ENCODE measurements around the gene TMEM43. TPM values are rescaled to one million over a fixed set of nuclear protein-coding genes. Genes with fewer than 3 reads are reported as not detected.

Gene TMEM43
- total and polyA plus RNA-seq, 10 of the 15 experiments (the other 5 are each of a cell fraction or from before 2014, with no cell fraction given), result 7.2 to 33.0 (median 18.5) TPM

DNA sequence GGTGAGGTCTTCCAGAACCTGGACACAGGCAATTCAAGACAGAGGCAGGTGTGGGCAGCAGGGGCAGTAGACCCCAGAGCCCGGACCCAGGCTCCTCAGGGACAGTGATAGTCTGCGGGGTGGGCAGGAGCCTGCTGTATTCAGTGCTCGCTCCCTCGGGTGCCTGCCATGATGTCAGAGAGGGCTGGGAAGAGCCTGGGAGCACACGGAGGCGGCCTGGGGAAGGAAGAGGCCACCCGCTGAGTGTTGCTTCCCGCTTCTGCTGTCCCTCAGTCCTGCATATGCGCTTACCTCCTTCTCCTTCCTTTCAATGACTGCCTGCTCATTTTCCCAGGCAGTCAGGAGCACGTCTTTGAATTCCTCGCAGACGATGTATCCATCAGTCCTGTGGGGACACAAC lies 22.8 kb downstream of the TMEM43 start:
- H3K79me2 ChIP-seq (ENCODE audit: control insufficient read depth, insufficient read depth, low read length), result no peaks in the 10 kb centered on the region
- peaks cover 16% of the 10 kb centered on the region for H3K4me1 ChIP-seq (ENCODE audit: control insufficient read depth, insufficient read depth, low read length)
- no peak overlapping the region for H3K9ac ChIP-seq (ENCODE audit: control insufficient read depth, insufficient read depth, low read length)
- H4K20me1 ChIP-seq (ENCODE audit: control insufficient read depth, insufficient read depth), result no peaks in the 10 kb centered on the region
- ChIA-PET SMC1A (ENCODE audit: uncharacterized antibody, unreplicated experiment) (no interaction called here), CTCF (no interaction called here), POLR2A (no interaction called here), RAD21 (ENCODE audit: unreplicated experiment) (no interaction called here)
- BruUV-seq (replicated peaks), result no TSS peak
- DNase-seq (ENCODE audit: low read depth, low spot score) (no peak), ATAC-seq (no peak), FAIRE-seq (no peak)
- H2AFZ ChIP-seq (ENCODE audit: control insufficient read depth, low read depth, low read length), result no peak overlapping the region
- H3K36me3 ChIP-seq (ENCODE audit: control insufficient read depth in 2 of 2, insufficient read depth in 2 of 2, low read length in 1 of 2), result peaks cover 9 to 10% of the 10 kb centered on the region in 2 experiments
- no peak overlapping the region for H3K4me3 ChIP-seq
- no peaks in the 10 kb centered on the region for H3K27me3 ChIP-seq (replicated peaks in 1 of 2; ENCODE audit: control insufficient read depth in 2 of 2, insufficient read depth in 2 of 2, low read length in 1 of 2)
- intact Hi-C loops (cut with micrococcal nuclease; ENCODE audit: unreplicated experiment), result no loop called here
- H3K9me3 ChIP-seq (replicated peaks; ENCODE audit: control insufficient read depth, insufficient read depth, low read length), result no peaks in the 10 kb centered on the region
- in situ Hi-C loops (cut with MboI), result no loop called here
- WGBS (ENCODE audit: insufficient coverage, insufficient replicate concordance, low lambda C conversion rate, missing lambda C conversion rate), result 97% methylated on average over 12 of the region's 12 CpGs
- TF ChIP-seq, protein P1, sequence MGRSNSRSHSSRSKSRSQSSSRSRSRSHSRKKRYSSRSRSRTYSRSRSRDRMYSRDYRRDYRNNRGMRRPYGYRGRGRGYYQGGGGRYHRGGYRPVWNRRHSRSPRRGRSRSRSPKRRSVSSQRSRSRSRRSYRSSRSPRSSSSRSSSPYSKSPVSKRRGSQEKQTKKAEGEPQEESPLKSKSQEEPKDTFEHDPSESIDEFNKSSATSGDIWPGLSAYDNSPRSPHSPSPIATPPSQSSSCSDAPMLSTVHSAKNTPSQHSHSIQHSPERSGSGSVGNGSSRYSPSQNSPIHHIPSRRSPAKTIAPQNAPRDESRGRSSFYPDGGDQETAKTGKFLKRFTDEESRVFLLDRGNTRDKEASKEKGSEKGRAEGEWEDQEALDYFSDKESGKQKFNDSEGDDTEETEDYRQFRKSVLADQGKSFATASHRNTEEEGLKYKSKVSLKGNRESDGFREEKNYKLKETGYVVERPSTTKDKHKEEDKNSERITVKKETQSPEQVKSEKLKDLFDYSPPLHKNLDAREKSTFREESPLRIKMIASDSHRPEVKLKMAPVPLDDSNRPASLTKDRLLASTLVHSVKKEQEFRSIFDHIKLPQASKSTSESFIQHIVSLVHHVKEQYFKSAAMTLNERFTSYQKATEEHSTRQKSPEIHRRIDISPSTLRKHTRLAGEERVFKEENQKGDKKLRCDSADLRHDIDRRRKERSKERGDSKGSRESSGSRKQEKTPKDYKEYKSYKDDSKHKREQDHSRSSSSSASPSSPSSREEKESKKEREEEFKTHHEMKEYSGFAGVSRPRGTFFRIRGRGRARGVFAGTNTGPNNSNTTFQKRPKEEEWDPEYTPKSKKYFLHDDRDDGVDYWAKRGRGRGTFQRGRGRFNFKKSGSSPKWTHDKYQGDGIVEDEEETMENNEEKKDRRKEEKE (IDR thresholded peaks at IDR 0.05), result no peak
- TF ChIP-seq JUND (IDR thresholded peaks at IDR 0.05; ENCODE audit: low read depth, low read length) (no peak), FOXM1 (IDR thresholded peaks at IDR 0.05; ENCODE audit: low read depth, low read length) (no peak), WRNIP1 (IDR thresholded peaks at IDR 0.05; ENCODE audit: borderline replicate concordance, low read depth, low read length) (no peak), ZNF24 (IDR thresholded peaks at IDR 0.05) (no peak), IKZF2 (IDR thresholded peaks at IDR 0.05) (no peak), SIX5 (IDR thresholded peaks at IDR 0.05; ENCODE audit: low read depth, low read length, severe bottlenecking) (no peak), PML (IDR thresholded peaks at IDR 0.05; ENCODE audit: low read length) (no peak), NR2C1 (IDR thresholded peaks at IDR 0.05) (no peak), DPF2 (IDR thresholded peaks at IDR 0.05) (no peak), EP300 (IDR thresholded peaks at IDR 0.05; ENCODE audit: borderline replicate concordance in 1 of 2, control insufficient read depth in 1 of 2, low read depth in 2 of 2, low read length in 2 of 2) (no peak)
- TF ChIP-seq, protein P2, sequence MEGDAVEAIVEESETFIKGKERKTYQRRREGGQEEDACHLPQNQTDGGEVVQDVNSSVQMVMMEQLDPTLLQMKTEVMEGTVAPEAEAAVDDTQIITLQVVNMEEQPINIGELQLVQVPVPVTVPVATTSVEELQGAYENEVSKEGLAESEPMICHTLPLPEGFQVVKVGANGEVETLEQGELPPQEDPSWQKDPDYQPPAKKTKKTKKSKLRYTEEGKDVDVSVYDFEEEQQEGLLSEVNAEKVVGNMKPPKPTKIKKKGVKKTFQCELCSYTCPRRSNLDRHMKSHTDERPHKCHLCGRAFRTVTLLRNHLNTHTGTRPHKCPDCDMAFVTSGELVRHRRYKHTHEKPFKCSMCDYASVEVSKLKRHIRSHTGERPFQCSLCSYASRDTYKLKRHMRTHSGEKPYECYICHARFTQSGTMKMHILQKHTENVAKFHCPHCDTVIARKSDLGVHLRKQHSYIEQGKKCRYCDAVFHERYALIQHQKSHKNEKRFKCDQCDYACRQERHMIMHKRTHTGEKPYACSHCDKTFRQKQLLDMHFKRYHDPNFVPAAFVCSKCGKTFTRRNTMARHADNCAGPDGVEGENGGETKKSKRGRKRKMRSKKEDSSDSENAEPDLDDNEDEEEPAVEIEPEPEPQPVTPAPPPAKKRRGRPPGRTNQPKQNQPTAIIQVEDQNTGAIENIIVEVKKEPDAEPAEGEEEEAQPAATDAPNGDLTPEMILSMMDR (IDR thresholded peaks at IDR 0.05 in 2 of 3, conservative IDR thresholded peaks at IDR 0.05 in 1 of 3; ENCODE audit: control insufficient read depth in 2 of 3, extremely low read depth in 1 of 3, insufficient read depth in 1 of 3, low read depth in 3 of 3, low read length in 3 of 3), result no peak
- H3K27ac ChIP-seq (ENCODE audit: control insufficient read depth, insufficient read depth), result no peak overlapping the region
- no peak overlapping the region for H3K4me2 ChIP-seq (ENCODE audit: control insufficient read depth, insufficient read depth)
